WTC11 (cell line): ENCODE data around the gene DDI2.

Source experiments
- ATF2 ChIP-seq: sonication (generic); formaldehyde crosslinking; IDR thresholded peaks from 2 replicates; pipeline ENCODE4 v1.8.1; 2022; ENCODE audit warnings: low read depth, missing genetic modification reagents, borderline replicate concordance
- ATF6 ChIP-seq: sonication (generic); formaldehyde crosslinking; IDR thresholded peaks from 2 replicates; pipeline ENCODE4 v1.8.1; 2023; ENCODE audit warnings: mild to moderate bottlenecking, missing genetic modification reagents
- CBFB ChIP-seq: sonication (generic); formaldehyde crosslinking; IDR thresholded peaks from 2 replicates; pipeline ENCODE4 v1.8.1; 2022; ENCODE audit warnings: mild to moderate bottlenecking, low read depth, missing genetic modification reagents
- CTCF ChIP-seq: fragments of 200-600 bp; IDR thresholded peaks from 2 replicates; pipeline ENCODE4 v1.8.0; 2022; ENCODE audit warnings: antibody characterized with exemption
- ETV6 ChIP-seq: sonication (generic); formaldehyde crosslinking; IDR thresholded peaks from 2 replicates; pipeline ENCODE4 v1.8.1; 2022; ENCODE audit warnings: mild to moderate bottlenecking, missing genetic modification reagents
- FOXJ3 ChIP-seq: sonication (generic); formaldehyde crosslinking; IDR thresholded peaks from 2 replicates; pipeline ENCODE4 v1.9.0; 2021; ENCODE audit warnings: missing genetic modification reagents, mild to moderate bottlenecking, borderline replicate concordance
- IRF1 ChIP-seq: sonication (generic); formaldehyde crosslinking; IDR thresholded peaks from 2 replicates; pipeline ENCODE4 v1.8.0; 2023; ENCODE audit warnings: missing genetic modification reagents
- NR2C2 ChIP-seq: sonication (generic); formaldehyde crosslinking; IDR thresholded peaks from 2 replicates; pipeline ENCODE4 v1.8.0; 2022; ENCODE audit warnings: mild to moderate bottlenecking, missing genetic modification reagents
- OVOL2 ChIP-seq: fragments of 250-450 bp; sonication (Bioruptor Pico); IDR thresholded peaks from 2 replicates; pipeline ENCODE4 v1.9.0; 2021; ENCODE audit warnings: mild to moderate bottlenecking, borderline replicate concordance
- SMAD4 ChIP-seq: sonication (generic); formaldehyde crosslinking; IDR thresholded peaks from 2 replicates; pipeline ENCODE4 v1.8.0; 2022; ENCODE audit warnings: mild to moderate bottlenecking, missing genetic modification reagents
- TEAD4 ChIP-seq: sonication (generic); formaldehyde crosslinking; IDR thresholded peaks from 2 replicates; pipeline ENCODE4 v1.8.0; 2022; ENCODE audit warnings: mild to moderate bottlenecking, missing genetic modification reagents
- USF2 ChIP-seq: sonication (generic); formaldehyde crosslinking; IDR thresholded peaks from 2 replicates; pipeline ENCODE4 v1.8.1; 2023; ENCODE audit warnings: mild to moderate bottlenecking, missing genetic modification reagents, moderate library complexity
- ZNF532 ChIP-seq: fragments of 250-450 bp; sonication (Bioruptor Pico); IDR thresholded peaks from 2 replicates; pipeline ENCODE4 v1.9.0; 2021; ENCODE audit warnings: mild to moderate bottlenecking, borderline replicate concordance

- TF ChIP-seq ATF6 (CRISPR knock-in tag) (no peak), CTCF (no peak), OVOL2 (CRISPR knock-in tag) (no peak), ZNF532 (no peak), NR2C2 (no peak), ATF2 (CRISPR knock-in tag) (no peak), CBFB (CRISPR knock-in tag) (no peak), USF2 (CRISPR knock-in tag) (no peak), TEAD4 (CRISPR knock-in tag) (no peak), ETV6 (CRISPR knock-in tag) (no peak), SMAD4 (no peak), IRF1 (no peak), FOXJ3 (CRISPR knock-in tag) (no peak)
Measured at GRCh38 chr1:15570861-15571260, 46.4 kb upstream of the DDI2 start.
